Activated T-helper 1 cell treated with Interleukin-2 at 50 U/mL for 16 hours (primary cell): ENCODE data around the gene MB.
"Not testable (repeated sequence)": the region's sequence is repeated elsewhere in the genome, so short reads cannot be mapped to it uniquely, and the experiment has no call there.

Experiments used
- DNase-seq: peaks from one replicate; pipeline ENCODE4 v3.0.0-alpha.2; 2020; ENCODE audit warnings: low read depth

The MB gene

DNA sequence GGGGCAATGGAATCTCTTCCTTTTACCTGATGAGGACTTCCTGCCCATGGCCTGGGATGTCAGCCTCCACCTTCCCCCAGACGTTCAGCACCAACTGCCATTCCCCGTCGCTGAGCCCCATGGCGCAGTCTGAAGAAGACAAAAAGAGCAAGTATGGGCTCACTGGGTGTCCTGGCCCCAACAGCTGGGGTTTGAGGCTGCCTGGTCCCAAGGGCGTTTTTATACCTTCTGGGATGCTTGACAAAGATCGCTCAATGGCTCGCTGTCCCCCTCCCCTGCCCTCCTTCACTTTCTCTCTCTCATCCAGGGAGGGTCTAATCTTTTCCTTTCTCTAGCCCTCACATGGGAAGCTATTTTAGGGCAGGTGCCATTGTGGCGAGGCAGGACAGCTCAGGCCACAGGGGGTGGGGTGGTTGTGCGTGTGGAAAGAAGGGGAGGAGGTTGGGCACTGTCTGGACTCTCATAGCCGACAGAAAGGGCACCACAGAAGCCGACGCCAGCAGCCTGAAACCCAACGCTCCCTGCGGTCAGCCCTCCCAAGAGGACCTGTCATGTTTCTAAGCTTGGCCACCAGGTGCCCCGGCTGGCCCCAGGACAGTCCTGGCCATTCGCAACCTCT, at the start of gene MB:
Gene MB (minus strand): TSS at position 193 of the 619 bp plus-strand sequence. CDS start 72 bp downstream, at position 121.
- DNase-seq: no peak

DNA sequence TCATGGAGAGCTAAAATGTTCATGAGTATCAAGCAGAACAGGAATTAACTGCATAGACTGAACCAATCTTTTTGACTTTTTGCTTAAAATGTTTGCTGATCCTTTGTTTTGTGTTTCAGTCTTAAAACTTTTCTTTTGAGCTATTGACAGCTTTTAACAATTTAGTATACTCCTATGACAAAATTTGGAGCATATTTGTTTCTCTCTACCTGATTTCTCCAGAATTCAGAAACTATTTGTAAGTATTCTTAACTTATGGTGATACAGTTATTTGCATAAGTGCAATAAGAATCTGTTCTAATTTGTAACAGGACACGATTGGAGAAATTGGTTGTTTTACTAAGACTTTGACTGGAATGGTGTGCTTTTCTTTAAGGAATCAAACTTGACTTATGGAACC, 49.6 kb upstream of the MB start:
- not testable (repeated sequence) for DNase-seq

DNA sequence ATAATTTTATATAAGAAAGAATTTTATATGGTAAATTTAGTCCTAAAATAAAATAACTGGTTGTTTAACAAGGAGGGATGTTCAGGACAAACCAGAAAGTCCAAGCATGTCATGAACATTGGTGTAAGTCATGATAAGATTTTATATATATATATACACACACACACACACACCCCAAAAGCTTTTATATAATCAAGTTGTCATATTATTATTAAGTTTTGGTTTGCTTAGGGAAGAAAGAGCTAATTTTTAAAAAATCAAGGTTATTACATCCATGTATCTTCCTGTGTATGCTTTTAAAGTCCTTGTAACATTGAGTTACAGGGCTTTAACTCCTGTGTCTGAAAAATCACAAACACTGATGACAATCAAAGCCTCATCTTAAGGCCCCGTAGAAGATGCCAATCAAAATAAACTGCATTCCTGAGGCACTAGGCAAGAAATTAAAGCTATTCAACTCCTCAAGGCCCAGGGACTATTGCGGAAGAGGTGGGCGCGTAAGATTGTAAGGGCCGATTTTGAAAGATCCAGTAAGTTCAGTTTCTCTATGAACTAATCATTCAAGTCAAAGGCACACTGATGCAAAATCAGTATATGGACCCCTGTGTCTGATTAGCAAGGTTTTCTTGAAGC, 47.9 kb upstream of the MB start:
- no peak for DNase-seq

DNA sequence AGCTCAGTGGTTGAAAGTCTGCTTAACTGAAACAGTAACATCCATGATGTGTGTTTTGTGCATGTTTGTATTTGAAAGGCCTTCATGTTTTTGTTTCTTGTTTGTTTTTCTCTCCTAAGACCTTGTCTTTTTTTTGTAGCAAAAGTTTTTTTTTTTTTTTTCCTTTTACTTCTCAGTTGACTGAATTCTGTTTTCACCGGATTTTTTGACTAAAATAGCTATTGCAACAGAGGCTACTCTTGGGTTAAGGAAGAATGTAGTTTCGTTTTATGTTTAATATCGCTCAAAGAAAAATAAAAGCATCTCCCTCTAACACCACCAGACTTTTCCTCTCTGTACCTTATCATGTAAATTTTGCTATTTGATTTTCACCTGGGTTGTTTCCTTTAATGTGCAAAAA, 46.2 kb upstream of the MB start:
- DNase-seq: no peak

DNA sequence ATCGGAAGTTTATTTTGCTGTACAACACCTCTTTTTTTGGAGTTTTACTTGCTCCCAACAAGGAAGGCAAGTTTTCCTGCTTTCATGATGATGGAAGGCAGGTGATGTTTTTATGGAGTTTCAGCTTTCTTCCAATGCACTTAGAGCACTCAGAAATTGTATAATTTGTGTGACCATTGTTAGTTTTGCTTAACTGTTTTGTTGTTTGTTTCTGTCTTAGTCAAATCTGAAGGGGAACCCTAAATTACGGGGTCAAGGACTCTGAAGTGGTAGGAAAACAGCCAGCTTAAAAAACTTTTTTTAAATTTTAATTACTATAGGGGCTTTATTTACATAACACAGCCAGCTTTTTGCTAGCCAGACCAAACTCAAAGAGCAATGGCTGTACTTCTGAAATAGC, 45.8 kb upstream of the MB start:
- no peak for DNase-seq

DNA sequence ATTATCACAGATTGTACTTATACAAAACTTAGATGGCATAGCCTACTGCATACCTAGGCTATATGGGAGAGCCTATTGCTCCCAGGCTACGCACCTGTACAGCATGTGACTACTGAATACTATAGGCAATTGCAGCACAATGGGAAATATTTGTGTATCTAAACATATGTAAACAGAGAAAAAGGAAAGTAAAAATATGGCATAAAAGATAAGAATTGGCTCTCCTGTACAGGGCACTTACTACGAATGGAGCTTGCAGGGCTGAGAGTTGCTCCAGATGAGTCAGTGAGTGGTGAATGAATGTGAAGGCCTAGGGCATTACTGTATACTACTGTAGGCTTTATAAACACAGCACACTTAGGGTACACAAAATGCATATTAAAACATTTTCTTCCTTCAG, 44.3 kb upstream of the MB start:
- no peak for DNase-seq

DNA sequence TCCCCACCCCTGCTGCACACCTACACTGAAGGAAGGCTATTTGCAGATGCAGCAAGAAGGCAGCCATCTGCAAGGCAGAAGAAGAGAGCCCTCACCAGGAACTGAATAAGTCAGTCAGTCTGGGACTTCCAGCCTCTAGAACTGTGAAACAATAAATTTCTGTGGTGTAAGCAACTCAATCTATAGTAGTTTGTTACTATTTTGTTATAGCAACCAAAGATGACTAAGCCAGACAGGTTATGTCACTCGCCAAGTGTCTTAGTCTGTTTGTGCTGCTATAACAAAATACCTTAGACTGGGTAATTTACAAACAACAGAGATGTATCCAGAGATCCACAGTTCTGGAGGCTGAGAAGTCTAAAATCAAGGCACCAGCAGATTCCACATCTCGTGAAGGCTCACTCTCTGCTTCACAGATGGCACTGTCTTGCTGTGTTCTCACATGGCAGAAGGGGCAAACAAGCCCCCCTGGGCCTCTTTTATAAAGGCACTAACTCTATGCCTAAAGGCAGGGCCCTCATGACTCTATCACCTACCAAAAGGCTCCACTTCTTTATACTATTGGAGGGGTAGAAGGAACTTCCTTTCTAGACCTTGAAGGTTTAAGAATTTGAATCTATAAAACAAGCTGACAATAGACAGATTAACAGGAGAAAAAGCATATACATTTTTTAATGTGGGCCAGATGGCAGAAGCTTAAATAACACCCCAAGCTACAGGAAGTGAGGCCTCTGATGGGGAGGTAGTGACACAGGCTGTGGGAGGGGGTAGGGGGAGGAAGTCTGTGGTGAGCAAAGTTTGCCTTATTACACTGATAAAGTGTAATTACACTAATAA, 43.4 kb upstream of the MB start:
- DNase-seq: peak; percentile 50

DNA sequence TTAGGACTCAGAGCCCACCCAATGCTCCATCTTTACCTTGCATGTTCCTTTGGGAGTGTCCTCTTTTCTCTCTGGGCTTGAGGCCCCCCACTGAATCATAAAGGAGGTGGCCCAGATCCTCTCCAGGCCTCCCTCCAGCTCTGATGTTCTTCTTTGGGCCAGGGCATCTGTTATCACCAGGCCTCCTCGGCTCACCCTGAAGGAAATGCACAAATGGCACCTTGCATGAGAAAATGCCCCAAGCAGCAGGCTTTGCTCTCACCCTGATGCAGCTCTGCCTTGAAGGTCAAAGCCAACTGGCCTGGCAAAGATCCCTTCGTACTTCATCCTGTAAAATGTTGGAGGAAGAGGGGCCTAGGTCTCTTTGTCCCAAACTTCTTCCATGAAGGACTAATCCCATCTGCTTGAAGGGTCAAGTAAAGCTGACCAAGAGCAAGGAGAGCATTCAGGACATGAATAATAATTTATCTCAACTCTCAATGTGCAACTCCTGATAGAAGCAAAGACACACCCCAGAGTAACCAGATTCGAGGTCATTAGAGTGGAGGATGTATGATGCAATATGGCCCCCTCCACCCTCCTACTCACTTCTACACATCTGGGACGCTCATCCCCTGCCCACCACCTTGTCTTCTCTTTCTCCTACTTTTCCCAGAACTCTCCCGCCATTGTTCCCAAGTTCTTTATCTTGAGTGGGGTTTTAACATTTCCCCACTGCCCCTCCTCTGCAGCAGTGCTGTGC, 40.6 kb upstream of the MB start:
- DNase-seq: no peak

DNA sequence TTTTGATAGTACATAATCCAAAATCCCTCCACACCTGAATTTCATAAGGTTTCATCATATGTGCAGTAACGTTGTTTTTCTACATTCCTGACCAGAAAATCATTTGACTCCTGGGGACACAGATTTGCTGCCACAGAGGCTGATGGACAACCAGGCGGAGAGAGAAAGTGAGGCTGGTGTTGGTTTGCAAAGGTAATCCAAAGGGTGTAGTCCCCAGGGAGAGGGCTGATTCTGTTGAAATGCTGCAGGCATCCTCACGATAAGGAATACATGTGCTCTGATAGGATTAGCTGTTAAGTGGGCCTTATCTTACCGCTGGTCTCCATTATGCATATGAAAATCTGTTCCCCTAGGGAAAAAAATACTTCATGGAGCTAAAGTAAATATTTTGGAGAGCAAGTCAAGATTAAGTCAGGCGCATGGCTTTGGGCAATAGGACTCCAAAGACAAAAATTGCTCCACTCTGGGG, 39.2 kb upstream of the MB start:
- DNase-seq: no peak

DNA sequence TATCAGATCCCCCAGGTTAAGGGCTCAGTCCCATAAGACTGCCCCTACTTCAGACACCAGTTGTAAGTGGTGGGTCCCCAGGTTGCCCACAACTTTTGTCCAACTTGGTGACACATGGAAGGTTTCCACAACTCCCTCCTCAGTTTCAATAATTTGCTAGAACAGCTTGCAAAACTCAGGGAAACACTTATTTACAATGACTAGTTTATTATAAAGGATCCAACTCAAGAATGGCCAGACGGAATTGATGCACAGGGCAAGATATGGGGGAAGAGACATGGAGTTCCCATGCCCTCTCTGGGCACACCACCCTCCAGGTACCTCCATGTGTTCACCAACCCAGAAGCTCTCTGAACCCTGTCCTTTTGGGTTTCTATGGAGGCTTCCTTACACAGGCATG, 36.7 kb upstream of the MB start:
- DNase-seq: no peak

DNA sequence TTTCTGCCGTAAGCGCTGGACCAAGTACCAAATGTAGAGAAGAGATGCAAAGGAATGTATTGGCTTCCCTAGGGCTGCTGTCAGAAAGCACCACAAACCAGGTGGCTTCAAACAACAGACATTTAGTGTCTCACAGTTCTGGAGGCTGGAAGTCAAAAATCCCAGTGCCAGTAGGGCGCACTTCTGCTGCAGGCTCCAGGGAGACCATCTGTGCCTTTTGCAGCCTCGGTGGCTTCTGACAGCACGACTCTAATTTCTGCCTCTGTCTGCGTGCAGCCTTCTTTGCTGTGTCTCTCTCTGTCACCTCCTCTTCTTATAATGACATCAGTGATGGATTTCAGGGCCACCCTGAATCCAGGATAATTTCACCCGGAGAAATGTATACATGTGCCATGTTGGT, 34.0 kb upstream of the MB start:
- DNase-seq: no peak

DNA sequence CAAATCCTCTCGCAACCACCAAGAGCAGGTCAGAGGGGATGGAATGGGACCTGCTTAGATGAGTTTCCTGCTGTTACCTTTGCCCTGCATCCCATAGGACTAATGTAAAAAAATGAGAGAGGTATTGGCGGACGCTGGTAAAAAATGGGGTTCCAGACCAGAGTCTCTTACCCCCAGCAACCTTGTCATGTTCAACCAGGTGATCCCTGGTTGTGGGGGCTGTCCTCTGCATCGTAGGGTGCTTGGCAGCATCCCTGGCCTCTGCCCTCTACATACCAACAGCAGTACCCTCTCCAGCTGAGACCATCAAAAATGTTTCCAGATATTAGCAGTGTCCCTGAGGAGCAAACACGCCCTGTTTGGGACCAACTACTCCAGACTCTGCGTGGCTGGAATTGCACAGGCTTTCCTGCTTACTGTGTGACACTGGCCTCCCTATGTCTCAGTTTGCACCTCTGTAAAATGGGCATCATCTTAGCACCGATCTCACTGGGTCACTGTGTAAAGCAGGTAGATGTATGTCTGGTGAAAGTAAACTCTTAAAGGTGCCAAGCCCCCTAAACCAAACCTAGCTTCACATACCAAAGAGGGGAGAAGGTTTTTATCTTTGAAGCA, 32.6 kb upstream of the MB start:
- DNase-seq: no peak

DNA sequence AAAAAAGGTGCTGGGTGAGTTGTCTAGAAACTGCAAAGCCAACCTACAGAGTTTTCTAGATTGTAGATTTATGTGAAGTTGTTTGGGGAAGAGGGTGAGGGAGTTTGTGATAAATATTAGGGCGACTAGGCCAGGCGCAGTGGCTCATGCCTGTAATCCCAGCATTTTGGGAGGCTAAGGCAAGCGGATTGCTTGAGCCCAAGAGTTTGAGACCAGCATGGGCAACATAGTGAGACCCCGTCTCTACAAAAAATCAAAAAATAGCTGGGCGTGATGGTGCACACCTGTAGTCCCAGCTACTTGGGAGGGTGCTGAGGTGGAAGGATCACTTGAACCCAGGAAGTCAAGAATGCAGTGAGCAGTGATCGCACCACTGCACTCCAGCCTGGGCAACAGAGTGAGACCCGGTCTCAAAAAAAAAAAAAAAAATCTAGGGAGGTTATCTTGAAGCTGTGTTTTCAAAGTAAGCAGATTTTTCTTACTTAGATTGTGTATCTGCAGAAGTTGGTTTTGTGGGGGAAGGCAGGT, 32.0 kb upstream of the MB start:
- no peak for DNase-seq

DNA sequence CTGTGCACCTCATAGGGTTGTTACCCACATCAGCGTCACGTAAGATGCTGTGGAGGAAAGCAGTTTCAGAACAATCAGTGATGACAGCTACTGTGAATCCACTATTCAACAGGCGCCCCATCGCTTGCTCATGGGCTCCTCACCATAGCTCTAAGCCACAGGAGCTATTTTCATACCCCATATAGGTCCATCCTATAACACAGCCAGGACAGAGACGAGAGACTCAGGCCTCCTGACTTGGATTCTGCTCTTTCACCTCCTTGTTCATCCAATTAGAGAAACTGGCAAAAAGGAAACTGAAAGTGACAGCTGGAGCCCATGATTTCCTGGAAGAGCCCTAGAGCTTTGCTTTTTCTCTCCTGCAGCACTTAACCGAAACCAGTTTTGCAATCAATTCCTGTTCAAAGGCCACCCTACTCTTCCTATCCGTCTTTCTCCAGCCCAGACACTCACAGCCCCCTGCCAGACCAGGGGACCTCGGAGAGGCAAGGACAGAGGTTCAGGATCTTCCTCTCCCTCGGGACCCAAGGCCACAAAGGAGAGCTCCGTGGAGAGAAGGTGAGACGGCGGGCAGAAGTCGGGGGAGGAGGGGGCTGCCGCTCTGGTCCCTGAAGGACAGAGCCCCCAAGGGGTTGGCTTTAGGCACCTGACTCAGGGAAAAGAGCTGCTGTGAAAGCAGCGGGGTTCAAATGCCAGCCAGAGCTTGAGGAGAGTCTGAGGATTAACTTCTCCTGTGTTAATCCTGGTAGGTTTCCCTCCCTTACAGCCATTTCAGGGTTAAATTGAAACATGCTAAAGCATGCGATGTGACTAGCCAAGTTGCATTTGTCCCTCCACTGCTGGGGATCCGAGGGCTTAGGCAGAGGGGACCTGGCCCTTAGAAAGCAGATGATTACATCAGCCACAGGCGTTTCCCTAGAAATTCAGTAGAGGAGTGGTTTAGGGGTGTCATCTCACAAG, 31.2 kb upstream of the MB start, which contains the start of gene APOL6:
Gene APOL6 (plus strand): TSS at position 381 of the 960 bp plus-strand sequence. CDS start 7,980 bp downstream, outside the sequence.
- DNase-seq: no peak

DNA sequence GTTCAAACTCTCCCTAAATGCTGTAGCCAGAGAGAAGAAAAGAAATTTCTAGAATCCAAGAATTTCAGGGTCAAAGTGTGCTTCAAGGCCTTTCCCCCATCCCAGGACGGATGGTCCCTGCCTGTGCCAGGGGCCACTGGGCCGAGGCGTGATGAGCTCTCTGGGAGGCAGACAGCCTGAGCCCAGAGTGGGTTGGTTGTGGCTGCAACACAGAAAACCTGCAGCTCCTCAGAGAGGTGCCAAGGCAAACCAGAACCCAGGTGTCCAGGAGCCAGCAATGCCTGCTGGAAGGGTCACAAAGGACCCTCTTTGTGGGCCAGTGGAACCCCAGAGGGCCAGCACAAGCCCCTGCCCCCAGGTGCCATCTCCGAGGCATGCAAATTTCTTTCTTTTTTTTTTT, 28.5 kb upstream of the MB start:
- DNase-seq: no peak

DNA sequence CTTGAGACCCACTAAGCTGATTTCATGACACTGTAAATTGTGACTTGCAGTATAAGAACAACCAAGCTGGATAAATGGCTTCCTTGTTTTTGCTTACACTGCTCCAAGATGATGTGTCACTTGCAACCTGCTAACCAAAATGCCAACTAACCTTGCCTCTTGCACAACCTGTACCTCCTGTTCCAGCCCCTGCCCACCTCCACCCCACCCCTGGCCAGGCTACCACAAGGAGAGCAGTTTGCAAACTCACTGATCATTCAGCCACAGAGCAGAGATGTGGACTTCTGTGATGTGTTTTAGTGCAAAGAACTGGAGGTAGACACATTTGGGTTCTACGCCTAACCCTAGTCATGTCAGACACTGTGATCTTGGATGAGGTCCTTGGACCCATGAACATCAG, 26.9 kb upstream of the MB start:
- no peak for DNase-seq

DNA sequence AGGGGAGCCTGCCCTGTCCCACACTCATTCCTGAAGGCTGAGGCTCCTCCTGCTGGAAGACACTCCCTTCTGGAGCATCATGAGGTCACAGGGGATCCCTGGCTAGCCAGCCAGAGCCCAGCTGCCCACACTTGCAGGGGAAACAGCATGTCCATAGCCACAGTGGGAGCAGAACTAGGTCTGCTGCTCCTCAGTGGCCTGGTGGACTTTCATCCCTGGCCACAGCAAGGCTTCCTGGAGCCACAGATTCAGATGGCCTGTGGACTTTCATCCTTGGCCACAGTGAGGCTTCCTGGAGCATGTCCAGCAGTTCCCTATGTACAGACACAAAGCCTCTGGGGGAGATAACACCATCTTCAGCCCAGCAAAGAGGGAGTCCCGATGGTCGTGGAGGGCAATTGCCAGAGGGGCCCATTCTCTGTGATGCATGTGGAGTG, 25.2 kb upstream of the MB start:
- DNase-seq: no peak

DNA sequence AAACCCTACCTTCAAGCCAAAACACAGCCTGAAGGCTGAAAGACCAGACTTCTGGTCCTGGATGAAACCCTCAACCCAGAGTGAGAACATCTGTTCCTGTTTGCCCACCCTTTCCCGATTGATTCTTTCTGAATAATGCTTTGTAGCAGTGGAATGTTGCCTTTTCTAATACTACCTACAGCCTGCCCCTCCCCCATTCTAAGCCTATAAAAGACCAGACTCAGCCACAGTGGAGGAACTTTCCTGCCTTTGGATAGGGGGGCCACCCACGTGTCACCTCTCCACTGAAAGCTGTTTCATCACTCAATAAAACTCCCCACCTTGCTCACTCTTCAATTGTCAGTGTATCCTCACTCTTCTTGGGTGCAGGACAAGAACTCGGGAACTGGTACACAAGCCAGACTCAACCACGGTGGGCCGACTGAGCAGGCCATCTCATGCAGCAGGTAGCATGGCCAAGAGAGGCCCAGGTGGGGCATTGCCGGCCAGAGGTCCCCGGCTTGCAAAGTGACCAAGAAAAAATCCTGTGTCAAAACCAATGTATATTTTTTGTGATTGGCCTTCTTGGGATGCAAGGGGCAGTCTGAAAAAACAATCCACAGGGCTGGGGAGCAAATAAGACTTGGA, 24.5 kb upstream of the MB start:
- DNase-seq: no peak

DNA sequence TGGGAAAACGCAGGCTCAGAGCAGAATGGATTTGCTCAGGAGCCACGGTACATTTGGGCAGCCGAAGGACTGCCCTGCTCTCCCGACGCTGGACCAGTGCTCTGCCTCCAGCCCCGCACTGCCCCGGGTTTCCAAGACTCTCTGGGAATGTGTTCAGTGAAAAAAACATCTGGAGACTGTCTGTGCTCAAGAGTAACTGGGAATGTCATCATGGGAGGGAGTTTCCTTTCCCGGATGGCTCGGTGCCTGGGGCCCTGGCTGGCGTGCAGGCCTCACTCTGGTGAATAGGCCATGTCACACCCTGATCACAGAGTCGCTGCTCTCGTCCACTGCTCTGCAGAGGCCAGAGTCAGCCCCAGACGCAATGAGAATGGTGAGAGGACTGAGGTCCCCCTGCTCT, 21.3 kb upstream of the MB start:
- DNase-seq: no peak

DNA sequence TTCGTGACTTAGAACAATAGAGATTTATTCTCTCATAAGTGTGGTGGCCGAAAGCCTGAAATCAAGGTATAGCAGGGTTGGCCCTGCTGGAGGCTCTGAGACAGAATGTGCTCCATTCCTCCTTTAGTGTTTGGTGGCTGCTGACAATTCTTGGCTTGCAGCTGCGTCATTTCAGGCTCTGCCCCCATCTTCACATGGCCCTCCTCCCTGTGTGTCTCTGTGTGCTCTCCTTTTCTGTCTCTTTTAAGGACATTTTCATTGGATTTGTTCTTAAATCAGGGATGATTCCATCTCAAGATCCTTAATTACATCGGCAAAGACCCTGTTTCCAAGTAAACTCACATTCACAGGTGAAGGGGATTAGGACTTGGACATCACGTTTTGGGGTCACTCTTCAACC, 20.9 kb upstream of the MB start:
- DNase-seq: no peak
